Measurements from ENCODE around the gene MRPL17. TPM values are rescaled to one million over a fixed set of nuclear protein-coding genes. Genes with fewer than 3 reads are reported as not detected.

Gene MRPL17
- total RNA-seq, 1 experiment from 2014 or later, result 78.1 TPM

- no peaks in the 10 kb centered on the region for H3K79me2 ChIP-seq (ENCODE audit: low read length)
- H3K9me2 ChIP-seq (replicated peaks; ENCODE audit: low read length), result no peaks in the 10 kb centered on the region
- intact Hi-C loops (cut with micrococcal nuclease), result no loop called here
- ATAC-seq, result no peak
- no TSS peak for BruUV-seq (replicated peaks)
- no peaks in the 10 kb centered on the region for H3K36me3 ChIP-seq (ENCODE audit: low read depth, low read length)
- no peaks in the 10 kb centered on the region for H3K9me3 ChIP-seq (ENCODE audit: low read length)
- no peak overlapping the region for H3K27ac ChIP-seq (ENCODE audit: low read length)
- H3K4me2 ChIP-seq (ENCODE audit: low read length), result no peak overlapping the region
- ChIA-PET CTCF (no interaction called here), POLR2A (ENCODE audit: unreplicated experiment) (no interaction called here)
- H3K4me3 ChIP-seq (ENCODE audit: low read length), result no peak overlapping the region
- no peak for DNase-seq
- H4K20me1 ChIP-seq (ENCODE audit: low read length), result no peaks in the 10 kb centered on the region
- H3K9ac ChIP-seq (ENCODE audit: low read length), result no peak overlapping the region
- no peak for TF ChIP-seq EZH2 (IDR thresholded peaks at IDR 0.05; ENCODE audit: low read length, unreplicated experiment)
- TF ChIP-seq EZH2phosphoT487 (IDR thresholded peaks at IDR 0.05; ENCODE audit: borderline replicate concordance, low read length), result no peak
- TF ChIP-seq, protein P1, sequence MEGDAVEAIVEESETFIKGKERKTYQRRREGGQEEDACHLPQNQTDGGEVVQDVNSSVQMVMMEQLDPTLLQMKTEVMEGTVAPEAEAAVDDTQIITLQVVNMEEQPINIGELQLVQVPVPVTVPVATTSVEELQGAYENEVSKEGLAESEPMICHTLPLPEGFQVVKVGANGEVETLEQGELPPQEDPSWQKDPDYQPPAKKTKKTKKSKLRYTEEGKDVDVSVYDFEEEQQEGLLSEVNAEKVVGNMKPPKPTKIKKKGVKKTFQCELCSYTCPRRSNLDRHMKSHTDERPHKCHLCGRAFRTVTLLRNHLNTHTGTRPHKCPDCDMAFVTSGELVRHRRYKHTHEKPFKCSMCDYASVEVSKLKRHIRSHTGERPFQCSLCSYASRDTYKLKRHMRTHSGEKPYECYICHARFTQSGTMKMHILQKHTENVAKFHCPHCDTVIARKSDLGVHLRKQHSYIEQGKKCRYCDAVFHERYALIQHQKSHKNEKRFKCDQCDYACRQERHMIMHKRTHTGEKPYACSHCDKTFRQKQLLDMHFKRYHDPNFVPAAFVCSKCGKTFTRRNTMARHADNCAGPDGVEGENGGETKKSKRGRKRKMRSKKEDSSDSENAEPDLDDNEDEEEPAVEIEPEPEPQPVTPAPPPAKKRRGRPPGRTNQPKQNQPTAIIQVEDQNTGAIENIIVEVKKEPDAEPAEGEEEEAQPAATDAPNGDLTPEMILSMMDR (conservative IDR thresholded peaks at IDR 0.05; ENCODE audit: low read depth, low read length), result no peak
- H3K4me1 ChIP-seq (ENCODE audit: insufficient read depth, low read length), result no peaks in the 10 kb centered on the region; the same call in 1 of the 2 replicates
- no peaks in the 10 kb centered on the region for H3F3A ChIP-seq (ENCODE audit: low read length, unreplicated experiment)
- H2AFZ ChIP-seq (ENCODE audit: low read length), result no peak overlapping the region
- peaks cover 53% of the 10 kb centered on the region for H3K27me3 ChIP-seq (ENCODE audit: low read length)
Observed at GRCh38 chr11:6654281-6655019, 28.7 kb downstream of the MRPL17 start.

DNA sequence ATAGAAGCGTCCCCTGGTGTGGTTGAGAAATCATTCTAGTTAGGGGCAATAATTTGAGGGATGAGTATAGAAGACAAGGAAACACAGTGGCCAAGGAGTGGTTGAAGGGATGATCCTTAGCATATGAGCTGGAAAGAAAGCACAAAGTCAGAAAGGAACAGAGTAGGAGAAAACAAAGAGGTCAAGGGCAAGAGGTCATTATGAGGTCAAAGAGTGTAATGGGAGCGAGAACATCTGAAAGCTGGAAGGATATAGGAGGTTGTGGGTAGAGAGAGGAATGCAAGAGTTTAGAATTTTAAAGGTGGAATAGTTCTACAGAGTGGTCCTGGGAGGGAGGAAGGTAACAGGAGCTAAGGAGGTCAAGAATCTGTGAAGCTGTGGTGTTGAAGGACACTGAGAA, 29.5 kb downstream of the MRPL17 start:
- Histone ChIP-seq H3K27ac (ENCODE audit: low read length) (no peak overlapping the region), H3F3A (ENCODE audit: low read length, unreplicated experiment) (no peaks in the 10 kb centered on the region), H3K4me3 (ENCODE audit: low read length) (no peak overlapping the region), H3K4me1 (ENCODE audit: insufficient read depth, low read length) (no peaks in the 10 kb centered on the region; the same call in 1 of the 2 replicates), H4K20me1 (ENCODE audit: low read length) (no peaks in the 10 kb centered on the region), H3K4me2 (ENCODE audit: low read length) (no peak overlapping the region), H3K9me3 (ENCODE audit: low read length) (no peaks in the 10 kb centered on the region), H3K27me3 (ENCODE audit: low read length) (peaks cover 60% of the 10 kb centered on the region), H3K36me3 (ENCODE audit: low read depth, low read length) (no peaks in the 10 kb centered on the region), H3K9ac (ENCODE audit: low read length) (no peak overlapping the region), H2AFZ (ENCODE audit: low read length) (no peak overlapping the region), H3K9me2 (replicated peaks; ENCODE audit: low read length) (no peaks in the 10 kb centered on the region), H3K79me2 (ENCODE audit: low read length) (no peaks in the 10 kb centered on the region)
- ChIA-PET POLR2A (ENCODE audit: unreplicated experiment) (no interaction called here), CTCF (no interaction called here)
- ATAC-seq (no peak), DNase-seq (no peak)
- BruUV-seq (replicated peaks), result no TSS peak
- intact Hi-C loops (cut with micrococcal nuclease), result no loop called here
- TF ChIP-seq, protein P1 (conservative IDR thresholded peaks at IDR 0.05; ENCODE audit: low read depth, low read length), result no peak
- TF ChIP-seq EZH2phosphoT487 (IDR thresholded peaks at IDR 0.05; ENCODE audit: borderline replicate concordance, low read length) (no peak), EZH2 (IDR thresholded peaks at IDR 0.05; ENCODE audit: low read length, unreplicated experiment) (no peak)

GRCh38 chr11:6653097-6653496, 30.0 kb downstream of the MRPL17 start:
- H3K9me2 ChIP-seq (replicated peaks; ENCODE audit: low read length), result no peaks in the 10 kb centered on the region
- H3K9ac ChIP-seq (ENCODE audit: low read length), result no peak overlapping the region
- no peak overlapping the region for H3K4me2 ChIP-seq (ENCODE audit: low read length)
- H3K27ac ChIP-seq (ENCODE audit: low read length), result no peak overlapping the region
- H3K36me3 ChIP-seq (ENCODE audit: low read depth, low read length), result no peaks in the 10 kb centered on the region
- no peaks in the 10 kb centered on the region for H3F3A ChIP-seq (ENCODE audit: low read length, unreplicated experiment)
- no peaks in the 10 kb centered on the region for H3K79me2 ChIP-seq (ENCODE audit: low read length)
- no peak for TF ChIP-seq EZH2phosphoT487 (IDR thresholded peaks at IDR 0.05; ENCODE audit: borderline replicate concordance, low read length)
- no peak for TF ChIP-seq EZH2 (IDR thresholded peaks at IDR 0.05; ENCODE audit: low read length, unreplicated experiment)
- TF ChIP-seq, protein P1 (conservative IDR thresholded peaks at IDR 0.05; ENCODE audit: low read depth, low read length), result no peak
- no peaks in the 10 kb centered on the region for H4K20me1 ChIP-seq (ENCODE audit: low read length)
- H3K9me3 ChIP-seq (ENCODE audit: low read length), result no peaks in the 10 kb centered on the region
- no peak overlapping the region for H3K4me3 ChIP-seq (ENCODE audit: low read length)
- H3K4me1 ChIP-seq (ENCODE audit: insufficient read depth, low read length), result no peaks in the 10 kb centered on the region; the same call in 1 of the 2 replicates
- H2AFZ ChIP-seq (ENCODE audit: low read length), result no peak overlapping the region
- ATAC-seq (no peak), DNase-seq (no peak)
- CTCF ChIA-PET, result no interaction called here
- POLR2A ChIA-PET (ENCODE audit: unreplicated experiment), result no interaction called here
- H3K27me3 ChIP-seq (ENCODE audit: low read length), result peaks cover 60% of the 10 kb centered on the region
- intact Hi-C loops (cut with micrococcal nuclease), result no loop called here
- no TSS peak for BruUV-seq (replicated peaks)
